Left colon (tissue), 2 donors: Measurements from ENCODE around the gene TENT4B. TPM values are rescaled to one million over a fixed set of nuclear protein-coding genes. Genes with fewer than 3 reads are reported as not detected.
A peak's percentile ranks its signal among the peaks of the same experiment; 100 is the strongest.

Experiments
- ATAC-seq: fragments of 200-7000 bp; cut with Tn5 transposase; one replicate; pipeline ENCODE4 v1.9.1; 2020; ENCODE audit warnings: mild to moderate bottlenecking, moderate library complexity
- DNase-seq, 2 donors: peaks; one replicate each; pipeline ENCODE4 v3.0.0-alpha.2; 2020
- intact Hi-C, 2 donors: fragments of 100-400 bp; cut with DNase I in 1 of 2; cut with micrococcal nuclease in 1 of 2; formaldehyde crosslinking; loops; one replicate each; pipeline versions ENCODE4 v1.11.2 to v1.14.0; 2022; cut with DNase I, micrococcal nuclease
- total RNA-seq, 2 donors: library from RNA; stranded (reverse); fragmentation: NEBNext Ultra II Directional; extraction: Animal tissue kit (Norgen Biotek cat#: 25700); gene quantifications; one replicate each; pipeline ENCODE4 v1.2.1, GENCODE V29; 2021
- donor health status: DM: no; HTN: no; CAD: no.
- donor health status: DM: yes; HTN: yes; CAD: no.

The TENT4B gene
- total RNA-seq, 2 donors from 2014 or later, result 10.6 to 13.3 TPM

DNA sequence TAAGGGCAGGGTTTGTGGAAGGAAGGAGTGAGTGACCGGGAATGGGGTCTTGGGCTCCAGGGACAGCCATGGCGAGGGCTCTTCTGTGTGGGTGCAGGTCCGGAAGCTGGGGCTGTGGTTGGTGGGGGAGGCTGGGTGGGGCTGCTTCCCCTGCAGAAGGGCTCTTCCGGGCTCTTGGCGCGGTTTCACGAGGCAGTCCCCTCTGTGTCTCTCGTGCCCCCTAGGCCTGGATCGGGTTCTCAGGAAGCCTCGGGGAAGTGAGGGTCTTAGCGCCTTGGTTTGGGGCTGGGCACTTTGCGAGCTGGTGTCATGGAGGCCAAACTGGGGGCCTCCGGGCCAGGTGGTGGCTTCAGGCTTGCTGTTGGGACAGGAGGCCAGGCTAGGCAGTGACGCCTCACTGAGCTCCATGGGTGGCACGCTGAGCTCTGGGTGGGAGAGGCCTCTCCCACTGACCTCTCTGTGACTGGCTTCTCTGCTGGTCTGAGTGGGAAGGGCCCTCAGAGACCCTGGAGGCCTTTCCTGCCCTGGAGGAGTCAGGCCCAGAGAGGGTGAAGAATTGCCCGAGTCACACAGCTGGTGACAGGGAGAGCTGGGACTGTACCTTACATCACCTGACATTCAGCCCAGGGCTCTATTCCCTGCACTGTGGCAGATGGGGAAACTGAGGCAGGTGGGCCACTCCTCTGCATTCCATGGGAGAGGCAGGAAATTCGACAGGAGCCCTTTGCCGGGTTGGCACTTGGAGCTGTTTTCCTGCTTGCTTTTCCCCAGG, 121.4 kb downstream of the TENT4B start:
- no peak for ATAC-seq

DNA sequence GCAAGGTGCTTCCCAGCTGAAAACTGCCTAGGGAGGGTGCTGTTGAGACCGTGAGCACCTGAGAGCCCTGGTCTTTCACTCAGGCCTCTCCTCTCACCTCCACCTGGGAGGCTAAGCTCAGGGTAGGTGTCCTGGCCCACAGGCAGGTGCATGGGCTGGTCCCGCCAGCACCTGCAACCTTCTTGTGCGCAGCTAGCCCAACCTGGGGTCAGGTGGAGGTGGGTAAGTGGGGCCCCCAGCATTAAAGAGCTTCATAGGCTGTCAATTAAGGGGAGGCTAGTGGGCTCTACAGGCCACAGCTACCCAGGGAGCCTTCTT, 122.0 kb downstream of the TENT4B start:
- intact Hi-C loops, result no loop called here
- DNase-seq, result peak in 1 of 2 donors; percentile 6
- no peak for ATAC-seq

More for the DNA sequence above, 121.4 kb downstream of the TENT4B start:
- peak; percentile 24 to 51 for DNase-seq
- intact Hi-C loops, result no loop called here

DNA sequence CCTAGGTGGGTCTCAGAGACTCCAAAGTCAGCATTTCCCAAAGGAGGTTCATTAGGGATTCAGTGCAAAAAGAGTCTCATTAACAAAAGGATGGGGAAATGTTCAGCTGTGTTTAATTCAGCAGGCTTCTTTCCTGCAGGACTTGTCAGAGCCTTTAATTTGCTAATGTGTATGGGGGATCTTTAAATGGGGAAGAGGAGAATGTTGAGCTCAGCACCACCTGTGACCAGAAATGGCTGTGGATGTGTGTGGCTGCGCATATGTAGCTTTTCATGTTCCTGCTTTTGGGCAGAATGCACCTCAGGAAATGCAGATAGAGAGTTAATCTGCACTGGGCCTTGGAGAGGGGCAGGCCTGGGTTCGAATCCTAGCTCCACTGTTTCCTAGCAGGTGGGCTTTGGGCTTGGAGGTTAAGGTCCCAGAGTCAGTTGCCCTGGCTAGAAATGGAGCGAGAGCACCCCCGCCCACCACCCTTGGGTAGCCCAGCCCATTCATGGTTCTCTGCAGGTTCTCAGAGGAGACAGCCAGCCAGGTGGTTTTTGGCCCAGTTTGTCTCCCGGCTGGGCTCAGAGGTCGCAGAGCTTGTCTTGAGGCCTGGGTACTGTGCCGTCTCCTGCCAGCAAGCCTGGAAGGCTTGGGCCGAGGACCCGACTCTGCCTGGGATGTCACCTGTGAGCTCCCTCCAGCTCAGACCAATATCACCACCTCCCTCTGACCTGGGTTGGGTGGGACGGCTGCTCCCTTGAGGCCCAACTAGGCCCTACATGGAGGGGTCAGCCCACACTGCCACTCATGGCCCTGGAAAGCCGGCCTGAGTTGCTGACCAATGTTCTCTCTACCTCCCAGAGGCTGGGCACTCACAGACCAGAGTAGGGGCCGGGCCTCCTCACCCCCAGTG, 122.6 kb downstream of the TENT4B start:
- intact Hi-C loops, result no loop called here
- ATAC-seq (no peak), DNase-seq (peak in 1 of 2 donors; percentile 9)

DNA sequence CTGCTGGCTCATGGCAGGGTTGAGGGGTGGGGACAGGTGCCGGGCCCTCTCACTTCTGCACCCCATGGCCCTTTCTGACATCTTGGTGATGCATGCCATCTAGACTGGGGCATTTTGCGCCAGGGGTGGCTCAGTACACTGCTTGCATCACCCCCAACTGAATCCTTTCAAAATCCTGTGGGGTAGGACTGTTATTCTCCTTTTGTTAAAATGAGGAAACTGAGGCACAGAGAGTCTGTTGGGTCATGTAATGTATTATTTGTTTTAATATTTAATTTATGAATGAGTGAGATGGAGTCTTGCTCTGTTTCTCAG, 123.2 kb downstream of the TENT4B start:
- intact Hi-C loops, result no loop called here
- no peak for DNase-seq
- ATAC-seq, result no peak

DNA sequence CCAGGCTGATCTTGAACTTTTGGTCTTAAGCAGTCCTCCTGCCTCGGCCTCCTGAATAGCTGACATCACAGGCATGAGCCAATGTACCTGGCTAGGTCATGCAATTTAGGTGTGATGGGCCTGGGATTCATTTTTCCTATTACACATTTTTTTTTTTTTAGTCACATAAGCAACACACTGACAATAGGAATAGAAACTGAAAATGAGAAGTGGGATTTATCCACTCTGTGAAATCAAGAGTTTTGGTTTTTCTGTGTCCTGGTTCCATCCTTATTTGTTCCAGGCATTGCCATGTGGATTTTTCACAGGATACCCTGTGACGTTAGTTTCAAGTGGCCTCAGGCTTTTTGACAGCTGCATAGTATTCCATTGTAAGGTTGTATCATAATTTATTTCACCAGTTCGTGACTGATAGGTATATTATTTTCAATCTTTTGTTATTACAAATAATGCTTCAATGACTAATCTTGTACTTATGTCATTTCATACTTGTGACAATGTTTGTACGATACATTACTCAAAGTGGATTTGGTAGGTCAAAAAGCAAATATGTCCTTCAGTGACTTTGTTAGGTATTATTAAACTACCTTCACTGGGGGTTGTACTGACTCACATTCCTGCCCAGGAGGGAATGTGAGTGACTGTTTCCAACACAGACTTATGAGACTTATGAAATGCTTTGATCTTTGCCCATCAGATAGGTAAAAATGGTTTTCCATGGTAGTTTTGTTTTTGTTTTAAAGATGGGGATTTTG, 123.9 kb downstream of the TENT4B start:
- intact Hi-C loops, result no loop called here
- DNase-seq, result no peak
- ATAC-seq, result no peak

DNA sequence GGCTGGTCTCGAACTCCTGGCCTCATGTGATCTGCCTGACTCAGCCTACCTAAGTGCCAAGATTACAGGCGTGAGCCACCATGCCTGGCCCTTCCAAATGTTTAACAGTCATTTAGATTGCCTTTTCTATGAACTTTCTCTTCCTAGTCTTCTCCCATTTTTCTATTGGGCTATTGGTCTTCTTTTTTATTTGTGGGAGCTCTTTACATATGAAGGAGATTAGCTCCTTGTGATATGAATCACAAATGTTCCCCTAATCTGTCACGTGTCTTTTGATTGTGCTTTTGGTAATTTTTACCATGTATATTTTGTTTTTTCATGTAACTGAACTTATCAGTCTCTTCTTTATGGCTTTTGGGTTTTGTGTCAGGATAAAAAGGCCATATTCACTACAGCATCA, 125.1 kb downstream of the TENT4B start:
- intact Hi-C loops, result no loop called here
- ATAC-seq (no peak), DNase-seq (no peak)

DNA sequence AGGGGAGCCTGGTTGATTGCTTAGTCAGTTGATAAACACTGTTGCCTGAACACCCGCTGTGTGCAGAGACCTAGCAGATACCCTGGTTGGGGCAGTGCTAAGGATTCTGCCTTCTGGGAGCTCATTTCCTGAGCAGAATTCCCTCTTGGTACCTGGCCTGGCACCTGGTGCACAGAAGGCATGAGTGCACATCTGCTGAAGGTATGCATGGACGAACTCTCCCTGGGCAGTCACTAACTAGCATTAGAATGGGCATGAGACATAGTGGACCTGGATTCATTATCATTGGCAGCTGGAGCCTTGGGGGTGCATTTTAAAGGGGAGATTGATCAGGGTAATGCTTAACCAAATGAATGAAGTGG, 126.4 kb downstream of the TENT4B start:
- DNase-seq (no peak), ATAC-seq (peak; percentile 3)
- intact Hi-C loops, result no loop called here

DNA sequence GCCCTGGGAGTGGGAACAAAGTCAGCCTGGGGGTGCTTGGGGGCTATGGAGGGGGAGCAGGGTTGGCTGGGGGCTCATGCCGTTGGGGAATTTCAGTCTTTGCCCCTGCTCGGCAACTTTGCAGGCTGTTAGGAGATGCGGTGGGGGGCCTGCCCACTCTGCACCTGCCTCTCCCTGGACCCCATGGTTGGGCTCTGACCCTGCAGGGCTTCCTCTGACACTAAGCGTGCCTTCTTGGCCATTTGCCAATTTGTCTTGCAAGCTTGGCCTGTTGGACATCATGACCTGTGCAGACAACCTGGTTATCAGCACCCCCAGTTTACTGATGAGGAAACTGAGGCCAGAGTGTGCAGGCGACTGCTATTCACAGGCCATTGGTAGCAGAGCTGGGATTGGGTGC, 127.8 kb downstream of the TENT4B start:
- DNase-seq (no peak), ATAC-seq (no peak)
- intact Hi-C loops, result no loop called here

Other genes with a start within 250 kb of the TENT4B start
- gene CNEP1R1, start 128.1 kb upstream of the TENT4B start, total RNA-seq, result 10 to 100 TPM; 17.8 to 19.2 TPM
- 10 to 100 TPM; 17.4 to 22.5 TPM for gene HEATR3, start 87.3 kb upstream of the TENT4B start, total RNA-seq
- gene ADCY7, start 113.2 kb downstream of the TENT4B start, total RNA-seq, result 10 to 100 TPM; 14.2 to 20.8 TPM
- gene BRD7, start 215.7 kb downstream of the TENT4B start, total RNA-seq, result 10 to 100 TPM; 54.3 to 54.5 TPM